Skin epidermis (tissue), 12 donors: ENCODE results near the gene PMPCA.

ENCODE experiments used
- H3K27ac ChIP-seq, 21 experiments: fragments of 200-600 bp; sonication (generic) in 11 of 21; one replicate each; pipeline ENCODE4 v1.5.0; 2020; ENCODE audit warnings: mild to moderate bottlenecking in 3 of 21, inconsistent platforms in 2 of 21, moderate library complexity in 2 of 21
- H3K4me3 ChIP-seq, 7 experiments: fragments of 200-600 bp; sonication (generic) in 2 of 7; one replicate each; pipeline ENCODE4 v1.5.0; 2020; ENCODE audit warnings: inconsistent platforms in 2 of 7, mild to moderate bottlenecking in 2 of 7, moderate library complexity in 1 of 7

Gene PMPCA

DNA sequence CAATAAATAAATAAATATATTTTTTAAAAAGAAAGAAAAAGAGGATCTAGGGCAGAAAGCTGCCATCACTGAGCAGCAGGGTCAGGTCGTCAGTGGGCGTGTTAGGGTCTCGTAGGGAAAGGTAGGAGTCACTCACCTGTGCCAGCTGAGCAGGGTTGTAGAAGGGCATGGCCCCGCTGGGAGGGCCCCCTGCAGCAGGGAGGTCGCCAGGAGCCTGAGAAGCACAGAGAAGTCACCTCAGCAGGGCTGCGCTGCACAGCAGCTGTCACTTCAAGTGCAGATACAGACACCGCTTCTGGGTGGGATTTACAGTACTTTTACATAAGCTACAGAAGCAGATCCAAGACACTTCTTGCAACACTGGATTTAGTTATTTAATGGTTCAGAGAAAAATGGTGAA is 33.2 kb downstream of the PMPCA start:
- H3K27ac ChIP-seq, result no peak overlapping the region
- no peak overlapping the region for H3K4me3 ChIP-seq

DNA sequence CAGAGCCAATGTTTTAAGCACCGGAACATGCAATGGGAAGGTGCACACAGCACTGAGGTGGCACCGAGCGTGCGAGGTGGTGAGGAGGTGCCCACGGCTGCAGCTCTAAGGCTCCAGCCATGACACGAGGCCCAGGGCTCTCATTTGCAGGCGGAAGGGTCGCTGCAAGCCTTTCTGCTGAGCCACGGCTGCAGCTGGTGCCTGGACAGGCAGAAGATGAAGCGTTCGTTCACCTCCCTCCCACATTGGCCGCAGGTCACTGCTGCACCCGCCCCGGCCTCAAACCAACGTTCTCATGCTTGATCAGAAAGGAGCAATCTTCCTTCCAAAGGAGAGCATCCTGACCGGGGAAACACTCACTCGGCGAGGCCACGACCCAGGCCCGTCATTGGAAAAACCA is 33.6 kb downstream of the PMPCA start:
- Histone ChIP-seq H3K27ac (no peak overlapping the region), H3K4me3 (no peak overlapping the region)

DNA sequence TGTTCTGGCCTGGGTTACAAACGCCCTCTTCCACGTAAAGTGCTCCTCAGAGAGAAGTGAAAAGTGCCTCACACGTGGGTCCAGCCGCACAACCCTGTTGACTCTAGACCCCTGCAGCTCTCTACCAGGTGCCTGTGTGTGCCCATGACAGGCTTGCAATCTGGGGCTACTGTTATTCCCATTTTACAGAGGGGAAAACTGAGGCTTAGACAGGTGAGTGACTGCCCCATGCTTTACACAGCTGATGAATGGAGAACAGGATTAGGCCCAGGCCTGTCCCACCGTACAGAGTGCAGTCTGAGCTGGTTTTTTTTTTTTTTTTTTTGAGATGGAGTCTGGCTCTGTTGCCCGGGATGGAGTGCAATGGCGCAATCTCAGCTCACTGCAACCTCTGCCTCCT is 35.3 kb downstream of the PMPCA start:
- Histone ChIP-seq H3K27ac (no peak overlapping the region), H3K4me3 (no peak overlapping the region)

DNA sequence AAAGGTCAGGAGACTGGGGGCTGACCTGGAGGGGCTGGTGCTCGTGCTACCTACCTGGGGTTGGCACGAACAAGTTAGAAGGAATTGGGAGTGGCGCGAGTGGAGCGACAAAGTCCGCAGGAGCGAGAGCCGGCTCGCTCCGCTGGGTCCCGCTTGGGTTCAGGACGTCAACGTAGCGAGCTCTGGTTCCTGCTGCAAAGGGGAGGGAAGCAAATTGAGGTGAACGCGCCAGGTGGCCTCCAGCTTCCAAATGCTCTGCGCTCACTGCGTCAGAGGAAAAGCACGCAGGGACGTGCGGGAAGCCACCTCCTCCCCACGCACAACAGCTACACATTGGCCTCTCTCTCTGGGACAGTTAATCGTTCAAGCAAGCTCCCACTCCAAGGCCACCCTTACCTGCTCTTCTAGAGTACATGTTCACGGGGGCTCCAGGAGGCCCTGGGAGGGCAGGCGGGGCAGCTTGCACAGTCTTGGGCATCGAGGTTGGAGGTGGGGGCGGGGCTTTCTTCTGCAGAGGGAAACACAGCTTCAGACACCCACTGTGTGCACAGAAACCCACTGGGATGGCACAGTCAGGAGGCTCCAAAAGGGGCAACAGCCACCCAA is 36.8 kb downstream of the PMPCA start:
- Histone ChIP-seq H3K27ac (no peak overlapping the region), H3K4me3 (no peak overlapping the region)

DNA sequence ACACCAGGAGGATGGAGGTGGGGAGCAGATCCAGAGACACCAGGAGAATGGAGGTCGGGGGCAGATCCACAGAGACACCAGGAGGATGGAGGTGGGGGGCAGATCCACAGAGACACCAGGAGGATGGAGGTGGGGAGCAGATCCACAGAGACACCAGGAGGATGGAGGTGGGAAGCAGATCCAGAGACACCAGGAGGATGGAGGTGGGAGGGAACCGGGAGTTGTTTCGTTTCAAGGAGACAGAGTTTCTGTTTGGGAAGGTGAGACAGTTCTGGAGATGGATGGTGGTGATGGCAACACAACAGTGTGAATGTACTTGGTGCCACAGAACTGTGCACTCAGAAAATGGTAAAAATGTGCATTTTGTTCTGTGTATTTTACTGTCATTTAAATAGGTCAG is 38.2 kb downstream of the PMPCA start:
- Histone ChIP-seq H3K4me3 (no peak overlapping the region), H3K27ac (no peak overlapping the region)

DNA sequence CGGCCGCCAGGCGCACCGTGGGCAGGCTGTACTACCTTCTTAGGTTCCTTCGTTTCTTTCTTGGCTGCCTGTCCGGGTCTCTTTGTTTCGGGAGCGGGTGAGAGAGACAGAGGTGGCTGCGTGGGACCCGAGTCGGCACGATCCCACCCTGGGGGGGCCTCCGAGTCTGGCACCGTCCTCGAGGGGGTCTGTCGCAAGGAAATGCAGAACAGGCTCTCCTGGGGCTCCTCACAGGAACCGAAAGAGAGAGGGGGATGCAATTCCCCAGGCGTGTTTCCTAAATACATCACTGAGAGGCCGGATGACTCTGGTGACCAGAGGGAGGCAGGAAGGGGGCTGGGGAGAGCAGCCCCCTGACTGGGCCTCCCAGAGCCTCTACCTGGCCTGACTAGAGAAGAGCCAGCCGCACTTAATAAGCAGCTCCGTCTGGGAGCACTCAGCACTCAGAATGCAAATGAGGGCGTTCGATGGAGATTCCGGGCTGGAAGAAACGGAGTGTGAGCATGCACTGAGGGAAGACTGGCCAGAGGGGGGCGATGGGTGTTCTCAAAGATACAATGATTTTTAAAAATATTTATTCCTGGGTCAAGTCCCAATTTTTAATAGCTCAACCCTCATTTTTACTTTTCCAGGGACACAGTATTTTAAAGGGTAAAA is 40.9 kb downstream of the PMPCA start:
- no peak overlapping the region for H3K27ac ChIP-seq

DNA sequence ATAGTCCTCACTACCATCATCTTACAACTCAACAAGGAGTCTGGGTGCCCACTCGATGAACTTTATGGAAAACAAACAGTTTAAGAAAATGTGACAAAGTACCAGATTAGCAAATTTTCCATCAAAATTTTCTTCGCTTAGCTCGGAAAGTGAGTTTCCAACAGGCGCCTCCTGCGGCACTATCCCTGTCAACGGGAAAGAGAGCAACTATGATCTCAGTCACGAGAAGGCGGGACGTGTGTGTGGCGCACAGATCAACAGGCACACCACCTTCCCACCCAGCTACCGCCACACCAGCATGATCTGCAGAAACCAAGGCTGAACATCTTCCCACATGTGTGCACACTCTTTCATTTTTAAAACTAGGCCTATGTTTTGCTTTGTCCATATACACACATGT is 42.9 kb downstream of the PMPCA start:
- Histone ChIP-seq H3K27ac (no peak overlapping the region), H3K4me3 (no peak overlapping the region)

More for the DNA sequence above, 40.9 kb downstream of the PMPCA start:
- H3K4me3 ChIP-seq, result no peak overlapping the region

DNA sequence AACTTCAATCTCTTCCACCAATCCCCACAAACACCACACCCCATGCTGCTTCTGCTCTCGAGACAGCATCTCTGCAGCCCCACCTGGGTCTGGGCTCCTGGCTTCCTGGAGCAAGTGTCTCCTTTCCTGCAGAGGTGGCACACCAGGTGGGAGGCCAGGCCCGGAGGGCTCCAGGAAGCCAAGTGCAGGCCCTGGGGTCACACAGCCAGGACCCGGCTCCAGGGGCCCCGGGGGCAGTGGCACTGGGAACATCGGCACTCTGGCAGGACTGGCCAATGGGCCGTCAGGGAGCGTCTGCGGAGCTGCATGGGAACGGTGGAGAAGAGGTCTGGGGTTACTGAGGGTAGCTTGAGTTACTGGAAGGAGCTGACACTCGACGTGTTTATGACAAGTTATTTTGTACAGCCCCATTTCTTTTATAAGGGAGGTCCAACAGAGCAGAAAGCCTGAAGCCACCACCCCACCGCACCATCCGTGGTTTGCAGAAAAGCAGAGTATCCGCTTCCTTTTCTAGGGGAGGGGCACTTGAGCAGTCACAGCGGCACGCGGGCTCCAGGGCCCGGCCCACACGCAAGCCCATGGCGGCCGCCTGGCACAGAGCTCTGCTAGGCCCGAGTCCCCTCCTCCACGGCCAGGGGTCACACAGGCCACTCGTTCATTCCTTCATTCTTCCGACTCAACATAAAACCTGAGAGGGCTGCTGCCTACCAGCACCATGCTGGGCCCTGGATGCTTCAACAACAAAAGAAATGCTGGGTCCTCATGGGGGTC is 43.8 kb downstream of the PMPCA start:
- no peak overlapping the region for H3K4me3 ChIP-seq
- H3K27ac ChIP-seq, result no peak overlapping the region

DNA sequence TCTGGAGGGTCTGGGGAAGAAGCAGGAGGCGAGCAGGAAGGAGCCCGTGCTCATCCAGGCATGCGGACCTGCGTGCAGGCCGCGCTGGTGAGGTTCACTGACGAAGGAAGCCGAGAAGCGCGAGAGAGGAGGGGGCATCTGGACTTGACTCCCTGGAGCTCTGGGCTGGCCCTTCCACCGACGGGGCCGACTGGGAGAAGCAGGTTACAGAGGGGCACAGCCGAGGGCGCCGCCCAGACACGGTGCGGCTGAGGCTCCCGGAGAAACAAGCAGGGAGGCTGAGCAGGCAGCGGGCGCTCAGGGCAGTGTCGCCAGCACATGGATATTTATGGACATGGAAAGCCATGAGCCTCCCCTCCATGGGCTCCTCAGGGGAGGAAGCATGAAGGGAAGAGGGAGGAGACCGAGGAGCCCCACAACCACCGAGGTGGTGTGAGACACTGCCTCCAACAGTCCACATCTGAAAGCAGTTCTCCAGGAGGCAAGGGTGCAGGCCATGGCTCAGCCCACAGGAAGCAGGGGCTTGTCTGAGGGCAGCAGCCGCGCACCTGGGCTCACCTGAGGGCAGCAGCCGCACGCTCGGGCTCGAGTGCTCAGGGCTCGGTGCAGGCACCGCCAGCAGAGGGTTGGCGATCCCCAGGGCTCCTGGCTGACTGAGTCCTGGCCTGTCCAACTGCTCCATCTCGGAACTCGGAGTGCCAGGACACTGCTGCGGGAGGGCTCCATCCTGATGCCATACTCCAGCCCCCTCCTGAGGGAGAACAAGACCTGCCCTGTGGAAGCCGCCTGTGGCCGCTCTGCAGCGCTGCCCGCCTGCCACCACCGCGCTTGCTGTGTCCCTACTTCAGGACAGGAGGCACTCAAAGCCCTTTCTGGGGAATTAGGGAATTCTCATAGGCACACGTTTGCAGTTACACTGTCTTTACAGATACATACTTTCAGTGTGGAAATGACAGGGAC is 44.9 kb downstream of the PMPCA start:
- H3K27ac ChIP-seq, result no peak overlapping the region
- no peak overlapping the region for H3K4me3 ChIP-seq

DNA sequence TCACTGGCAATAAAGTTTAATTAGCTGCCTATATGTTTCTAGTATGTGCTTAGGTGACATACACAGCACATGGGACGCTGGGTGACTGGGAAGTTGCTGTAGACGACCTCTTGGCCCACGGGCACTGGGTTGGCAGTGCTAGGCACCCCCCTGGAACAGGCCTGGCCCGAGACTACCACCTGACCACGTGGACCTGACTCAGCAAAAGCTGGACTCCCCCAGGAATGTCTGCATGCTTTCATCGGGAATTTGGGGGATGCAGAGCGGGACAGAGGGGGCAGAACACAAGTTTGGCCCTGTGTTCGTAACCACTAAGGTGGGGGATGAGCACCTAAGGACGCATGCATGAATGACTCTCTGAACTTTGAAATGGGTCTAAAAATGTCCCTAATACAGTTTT is 45.8 kb downstream of the PMPCA start:
- Histone ChIP-seq H3K27ac (no peak overlapping the region), H3K4me3 (no peak overlapping the region)

DNA sequence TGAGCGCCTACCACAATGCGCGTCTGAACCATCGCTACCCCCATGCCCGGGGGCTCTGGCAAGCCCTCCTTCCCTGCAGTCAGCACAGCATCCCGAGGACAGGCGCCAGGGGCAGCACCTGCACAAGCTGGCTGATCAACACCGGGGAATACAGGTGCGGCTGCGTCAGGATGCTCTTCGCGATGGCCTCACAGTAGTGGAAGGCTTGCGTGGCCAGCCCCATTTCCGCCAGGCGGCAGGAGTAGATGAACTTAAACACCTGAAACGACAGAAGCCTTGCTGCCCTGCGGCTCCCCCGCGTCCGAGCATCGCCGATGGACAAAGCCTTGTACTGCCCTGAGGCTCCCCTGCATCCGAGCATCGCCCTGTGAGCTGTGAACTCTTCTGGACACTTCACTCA is 46.9 kb downstream of the PMPCA start:
- H3K4me3 ChIP-seq, result no peak overlapping the region
- no peak overlapping the region for H3K27ac ChIP-seq

DNA sequence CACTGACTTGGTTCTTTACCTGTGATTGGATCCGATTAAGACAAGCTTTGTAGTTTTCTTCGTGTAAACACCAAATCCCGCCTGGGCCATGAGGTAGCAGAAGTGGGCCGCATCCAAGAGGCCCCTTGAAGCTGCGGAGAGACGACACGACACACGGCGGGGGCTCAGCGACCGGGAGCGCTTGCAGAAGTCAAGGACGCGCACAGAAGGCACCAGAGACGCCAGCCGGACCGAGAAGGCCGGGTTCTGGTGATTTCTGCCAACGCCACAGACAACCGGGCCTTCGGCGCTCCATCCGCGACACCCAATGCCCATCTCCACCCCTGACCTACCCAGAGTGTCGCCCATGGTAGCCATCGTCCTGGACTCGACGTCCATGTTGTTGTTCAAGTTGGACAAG is 49.0 kb downstream of the PMPCA start:
- no peak overlapping the region for H3K4me3 ChIP-seq
- no peak overlapping the region for H3K27ac ChIP-seq

DNA sequence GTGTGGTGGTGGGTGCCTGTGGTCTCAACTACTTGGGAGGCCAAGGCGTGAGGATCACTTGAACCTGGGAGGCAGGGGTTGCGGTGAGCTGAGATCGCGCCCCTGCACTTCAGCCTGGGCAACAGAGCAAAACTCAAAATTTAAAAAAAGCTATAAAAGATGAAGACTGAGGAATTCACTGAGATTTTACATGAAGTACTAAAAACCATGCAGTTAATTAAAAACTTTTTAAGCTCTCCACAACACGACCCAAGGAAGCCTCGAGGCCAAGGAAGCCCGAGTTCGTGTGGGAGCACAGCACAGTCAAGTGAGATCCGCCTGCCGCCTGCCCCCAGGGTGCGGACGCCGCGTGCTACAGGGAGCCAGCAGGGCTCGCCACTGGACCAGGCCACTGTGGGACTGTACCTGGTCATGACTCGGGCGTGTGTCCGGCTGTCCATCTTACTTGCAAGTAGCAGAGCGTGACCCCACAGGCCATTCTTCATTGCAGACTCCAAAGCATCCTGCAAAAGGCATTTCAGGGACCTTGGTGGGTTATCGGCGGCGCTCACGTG is 50.4 kb downstream of the PMPCA start:
- Histone ChIP-seq H3K4me3 (no peak overlapping the region), H3K27ac (no peak overlapping the region)

DNA sequence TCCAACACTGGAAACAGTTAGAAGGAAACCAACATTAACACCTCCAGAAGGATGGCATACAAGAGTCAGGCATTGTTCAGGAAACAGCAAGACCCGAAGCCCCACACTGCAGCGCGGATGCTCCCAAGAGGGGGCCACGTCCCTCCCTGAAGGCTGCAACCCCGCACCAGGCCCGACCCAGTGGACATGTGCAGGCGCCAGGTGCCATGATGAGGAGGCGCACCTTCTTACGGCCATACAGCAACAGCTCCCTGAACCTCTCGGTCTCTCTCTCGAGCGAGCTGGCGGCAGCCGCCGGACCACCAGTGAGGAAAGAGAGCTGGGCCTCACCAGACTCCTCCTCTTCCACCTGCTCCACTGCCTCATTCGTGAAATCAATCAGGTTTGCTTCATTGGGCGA is 52.2 kb downstream of the PMPCA start:
- Histone ChIP-seq H3K27ac (no peak overlapping the region), H3K4me3 (no peak overlapping the region)

DNA sequence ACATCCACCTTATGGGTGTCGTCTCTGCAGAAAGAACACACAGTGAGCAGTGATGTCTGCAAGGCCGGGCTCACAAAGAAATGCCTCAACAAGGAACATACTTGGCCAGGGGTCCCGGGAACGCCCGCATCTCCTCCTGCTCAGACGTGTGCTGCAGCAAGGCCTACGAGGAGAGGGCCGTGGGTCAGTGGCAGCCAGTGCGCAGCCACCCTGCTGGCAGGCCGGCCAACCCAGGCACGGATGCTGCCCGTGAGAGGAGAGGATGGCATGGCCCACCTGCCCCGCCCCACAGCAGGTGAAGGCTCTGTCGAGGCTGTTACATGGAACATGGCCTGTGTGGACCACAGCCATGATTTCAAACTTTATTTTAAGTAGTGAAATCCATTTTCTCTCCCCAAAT is 53.1 kb downstream of the PMPCA start:
- no peak overlapping the region for H3K4me3 ChIP-seq
- H3K27ac ChIP-seq, result no peak overlapping the region

DNA sequence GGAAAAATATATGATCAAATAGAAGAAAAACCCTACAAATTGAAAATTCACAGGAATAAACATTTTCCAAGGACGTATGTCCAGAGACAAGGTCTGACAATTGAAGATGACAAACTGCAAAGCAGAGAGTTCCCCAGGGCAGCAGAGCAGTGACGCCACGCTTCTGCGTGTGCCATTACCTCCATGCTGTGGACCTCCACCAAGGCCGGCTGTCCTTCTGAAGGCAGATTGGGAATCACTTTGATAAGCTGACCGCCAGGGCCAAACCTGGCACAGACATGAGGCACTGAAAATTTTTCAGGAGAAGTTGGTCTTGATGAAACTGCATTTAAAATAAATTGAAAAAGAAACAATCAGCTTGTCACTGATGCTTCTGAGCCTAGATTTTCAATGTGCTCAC is 53.8 kb downstream of the PMPCA start:
- Histone ChIP-seq H3K27ac (no peak overlapping the region), H3K4me3 (no peak overlapping the region)

DNA sequence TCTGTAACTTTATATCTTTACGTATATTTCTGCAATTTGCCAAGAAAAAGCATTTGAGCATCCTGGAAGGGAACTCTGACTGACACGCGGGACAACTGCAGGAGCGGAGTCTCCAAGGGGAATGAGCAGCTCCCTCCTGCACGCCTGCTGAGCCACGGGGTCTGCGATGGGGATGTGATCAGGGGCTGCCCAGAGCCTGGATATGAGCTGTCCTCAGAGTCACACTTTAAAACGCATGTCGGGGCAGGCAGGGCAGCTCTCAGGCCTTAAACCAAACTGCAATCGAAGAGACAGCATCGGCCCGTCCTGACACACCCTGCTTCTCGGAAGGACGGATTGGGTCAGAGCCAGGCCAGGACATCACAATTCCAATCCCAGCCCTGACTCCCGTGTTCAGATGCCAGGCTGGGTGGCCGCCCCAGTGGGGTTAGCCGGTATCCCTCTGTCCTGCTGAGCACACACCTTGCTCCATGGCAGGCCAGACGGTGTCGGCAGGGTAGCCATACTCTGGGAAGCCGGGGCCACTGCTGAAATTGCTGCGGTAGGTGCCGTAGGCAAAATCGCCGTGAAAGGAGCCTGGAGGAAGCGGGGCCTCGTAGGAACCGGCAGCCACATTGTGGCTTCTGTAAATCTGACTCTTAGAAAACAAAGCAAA is 55.2 kb downstream of the PMPCA start:
- Histone ChIP-seq H3K4me3 (no peak overlapping the region), H3K27ac (no peak overlapping the region)

DNA sequence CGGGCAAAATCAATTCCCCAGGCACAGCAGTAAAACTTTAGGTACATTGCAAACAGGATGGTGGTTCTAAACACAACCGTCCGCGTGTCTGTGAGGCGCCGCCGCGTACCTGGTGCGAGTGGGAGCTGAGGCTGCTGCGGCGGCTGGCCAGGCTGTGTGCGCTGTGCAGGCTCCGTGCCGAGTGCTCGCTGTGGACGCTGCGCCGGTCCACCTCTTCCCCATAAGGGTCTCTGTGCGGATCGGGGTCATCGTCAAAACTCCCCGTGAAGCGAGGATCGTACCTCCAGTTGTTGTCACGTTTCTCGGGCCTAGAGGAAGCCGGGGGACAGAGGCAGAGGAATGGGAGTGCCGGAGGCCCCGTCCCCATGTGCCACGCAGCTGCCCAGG is 55.7 kb downstream of the PMPCA start:
- H3K4me3 ChIP-seq, result no peak overlapping the region
- H3K27ac ChIP-seq, result no peak overlapping the region

DNA sequence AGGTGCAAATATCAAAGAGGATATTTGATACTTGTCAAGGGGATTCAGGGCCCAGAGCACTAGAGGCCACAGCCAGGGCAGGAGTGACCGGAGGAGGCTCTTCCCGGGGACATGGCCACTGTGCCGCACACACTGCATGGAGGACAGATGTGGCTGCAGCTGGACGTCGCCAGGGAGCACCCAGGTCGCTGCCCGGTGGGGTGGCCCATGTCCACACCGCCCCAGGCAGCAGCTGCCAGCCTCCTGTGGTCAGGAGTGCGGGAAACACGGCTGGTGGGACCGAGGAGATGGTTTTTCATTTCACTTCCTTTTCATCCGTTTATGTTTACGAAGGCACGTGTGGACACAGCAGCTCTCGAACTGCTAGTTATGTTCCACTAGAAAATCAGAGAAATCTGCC is 57.3 kb downstream of the PMPCA start:
- Histone ChIP-seq H3K4me3 (no peak overlapping the region), H3K27ac (no peak overlapping the region)

DNA sequence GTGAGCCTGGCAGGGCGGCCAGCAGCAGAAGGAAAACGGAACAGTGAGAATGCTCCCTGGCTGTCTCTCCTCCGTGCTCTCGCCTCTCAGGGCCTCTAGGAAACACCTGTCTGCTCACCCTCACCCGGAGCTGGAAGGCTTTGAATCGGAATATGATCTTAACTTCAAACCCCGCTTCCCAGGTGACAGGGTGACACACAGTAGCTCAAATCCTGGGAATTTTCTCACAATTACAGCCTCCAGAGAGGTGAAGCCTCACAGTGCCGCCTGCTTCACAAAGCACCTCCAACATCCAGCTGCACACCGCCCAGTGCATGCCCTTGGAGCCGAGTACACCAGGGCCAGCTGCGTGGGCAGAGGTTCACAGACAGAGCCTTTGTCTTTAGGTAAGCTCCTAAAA is 59.9 kb downstream of the PMPCA start:
- no peak overlapping the region for H3K4me3 ChIP-seq
- no peak overlapping the region for H3K27ac ChIP-seq
